ENCODE data around the gene C4A.

GRCh38 chr6:31963921-31964320 is 17.9 kb upstream of the C4A start:
- TF ChIP-seq POLR2A (IDR thresholded peaks at IDR 0.05) (no peak), CTCF (IDR thresholded peaks at IDR 0.05) (no peak)

All from lower leg skin (tissue), 3 donors.